ENCODE data around the gene PEX3.
"Not testable (repeated sequence)": the region's sequence is repeated elsewhere in the genome, so short reads cannot be mapped to it uniquely, and the experiment has no call there.

Gene PEX3

GRCh38 chr6:143507358-143508145 lies 56.9 kb downstream of the PEX3 start:
- no peak for DNase-seq

GRCh38 chr6:143510326-143510725 lies 59.7 kb downstream of the PEX3 start:
- not testable (repeated sequence) for DNase-seq

- peak; percentile 59 for DNase-seq
Measured at GRCh38 chr6:143510991-143511891, 60.6 kb downstream of the PEX3 start, which contains the start of gene FUCA2. Gene FUCA2, minus strand, starts transcription at chr6:143511720. Its CDS starts 86 bp downstream, at chr6:143511634.

GRCh38 chr6:143513410-143513809 lies 62.8 kb downstream of the PEX3 start:
- peak; percentile 21 for DNase-seq

GRCh38 chr6:143515061-143515760 lies 64.6 kb downstream of the PEX3 start:
- no peak for DNase-seq

- no peak for DNase-seq
Measured at GRCh38 chr6:143515766-143516355, 65.3 kb downstream of the PEX3 start.

GRCh38 chr6:143516690-143517446 lies 66.3 kb downstream of the PEX3 start:
- DNase-seq, result no peak

DNA sequence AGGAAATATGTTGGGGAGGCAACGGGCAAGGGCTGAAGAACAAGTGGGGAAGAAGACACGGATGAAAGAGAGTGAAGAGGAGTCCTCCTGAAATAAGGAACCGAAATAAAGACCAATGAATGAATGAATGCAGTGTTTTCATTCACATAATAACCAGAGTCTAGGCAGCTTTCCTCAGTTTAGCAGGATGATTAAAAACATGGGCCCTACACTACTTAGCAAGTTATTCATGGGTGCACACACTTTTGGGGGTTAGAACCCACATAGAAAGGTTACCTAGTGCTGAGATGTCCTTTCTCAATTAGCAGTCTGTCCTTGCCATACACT lies 66.8 kb downstream of the PEX3 start:
- DNase-seq, result no peak

DNA sequence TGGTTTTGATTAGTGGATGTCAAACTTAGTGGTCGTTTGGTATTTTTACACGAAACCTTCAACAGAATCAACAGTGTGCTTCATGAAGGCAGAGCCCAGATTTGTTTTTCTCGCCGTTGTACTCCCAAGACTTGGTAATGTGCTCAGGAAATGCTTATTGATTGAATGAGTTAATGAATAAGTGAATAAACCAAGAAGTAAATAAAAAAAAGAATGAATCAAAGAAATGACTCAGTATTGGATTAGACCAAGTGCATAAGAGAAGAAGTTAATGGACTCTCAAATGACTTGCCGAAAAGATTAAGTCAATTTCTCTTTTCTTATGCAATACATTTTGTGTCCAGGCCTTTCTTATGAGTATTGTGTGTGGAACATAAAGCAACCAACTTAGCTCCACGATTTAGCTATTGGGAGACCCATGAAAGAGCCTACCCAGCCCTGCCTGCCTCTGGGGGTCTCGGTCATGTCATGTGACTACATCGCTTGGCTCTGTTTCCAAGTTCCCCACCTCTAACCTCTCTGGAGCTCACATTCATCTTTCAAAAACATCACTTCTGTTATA lies 71.5 kb downstream of the PEX3 start:
- no peak for DNase-seq

GRCh38 chr6:143525356-143525755 lies 74.8 kb downstream of the PEX3 start:
- DNase-seq, result no peak

DNA sequence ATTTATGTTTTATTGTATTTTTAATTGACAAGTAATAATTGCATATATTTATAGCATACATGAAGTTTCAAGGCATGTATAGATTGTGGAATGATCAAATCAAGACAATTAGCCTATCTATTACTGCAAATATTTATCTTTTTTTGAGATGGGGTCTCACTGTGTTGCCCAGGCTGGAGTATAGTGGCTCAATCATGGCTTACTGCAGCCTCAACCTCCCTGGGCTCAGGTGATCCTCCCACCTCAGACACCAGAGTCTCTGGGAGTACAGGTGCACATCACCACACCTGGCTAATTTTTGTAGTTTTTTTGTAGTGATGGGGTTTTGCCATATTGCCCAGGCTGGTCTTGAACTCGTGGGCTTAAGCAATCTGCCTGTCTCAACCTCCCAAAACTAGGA lies 77.1 kb downstream of the PEX3 start:
- DNase-seq, result no peak

GRCh38 chr6:143528164-143528811 lies 77.7 kb downstream of the PEX3 start:
- DNase-seq, result no peak

DNA sequence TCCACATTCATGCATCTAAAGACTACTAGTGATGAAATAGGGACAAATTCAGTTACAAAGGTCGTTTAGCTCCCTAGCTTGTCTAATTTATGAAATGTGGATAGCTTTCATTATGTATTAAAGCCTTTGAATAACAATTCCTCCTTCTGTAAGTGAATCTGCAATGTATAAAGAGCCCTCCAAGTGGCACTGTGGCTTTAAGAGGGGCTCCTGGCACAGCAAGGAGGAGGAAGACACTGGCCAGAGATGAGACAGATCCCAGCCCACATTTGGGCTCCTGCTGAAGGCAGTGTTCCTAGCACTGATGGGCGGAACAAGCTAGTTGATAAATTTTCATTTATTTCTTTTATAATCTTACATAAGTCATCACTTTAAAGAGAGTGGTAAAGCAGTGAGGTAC lies 78.5 kb downstream of the PEX3 start:
- no peak for DNase-seq

DNA sequence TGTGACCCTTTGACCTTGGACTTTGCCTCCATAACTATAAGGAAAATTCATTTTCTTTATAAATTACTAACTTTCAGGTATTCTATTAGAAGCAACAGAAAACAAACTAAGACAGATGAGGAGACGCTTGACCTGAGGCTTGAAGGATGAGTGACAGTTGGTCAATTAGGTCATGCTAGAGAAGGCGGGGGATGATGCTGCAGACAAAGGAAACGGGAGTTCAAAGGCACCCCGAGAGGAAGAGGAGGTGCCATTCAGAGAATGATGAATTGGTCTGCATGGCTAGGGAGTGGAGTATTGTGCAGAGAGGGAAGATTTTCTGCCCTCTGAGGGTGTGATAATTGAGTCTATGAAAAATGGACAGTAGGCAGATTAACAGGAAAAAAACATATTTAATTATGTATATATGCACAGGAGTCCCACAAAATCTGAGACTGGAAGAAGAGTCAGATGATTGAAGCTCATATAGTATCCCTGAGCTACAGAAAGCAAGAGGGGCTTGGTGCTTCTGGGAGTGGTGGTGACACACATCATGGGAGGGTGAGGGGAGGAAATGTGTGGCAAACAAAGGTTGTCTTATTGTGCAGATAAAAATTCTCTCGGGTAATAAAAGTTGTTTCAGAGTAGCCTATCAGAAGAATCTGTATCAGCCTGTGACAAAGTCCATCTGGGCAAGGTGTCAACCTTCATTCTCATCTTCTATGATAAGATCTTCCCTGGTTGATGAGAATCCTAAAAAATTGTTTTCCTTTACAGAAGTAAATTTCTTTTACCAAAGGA lies 81.3 kb downstream of the PEX3 start:
- no peak for DNase-seq

- DNase-seq, result no peak
Measured at GRCh38 chr6:143535189-143535614, 84.6 kb downstream of the PEX3 start.

DNA sequence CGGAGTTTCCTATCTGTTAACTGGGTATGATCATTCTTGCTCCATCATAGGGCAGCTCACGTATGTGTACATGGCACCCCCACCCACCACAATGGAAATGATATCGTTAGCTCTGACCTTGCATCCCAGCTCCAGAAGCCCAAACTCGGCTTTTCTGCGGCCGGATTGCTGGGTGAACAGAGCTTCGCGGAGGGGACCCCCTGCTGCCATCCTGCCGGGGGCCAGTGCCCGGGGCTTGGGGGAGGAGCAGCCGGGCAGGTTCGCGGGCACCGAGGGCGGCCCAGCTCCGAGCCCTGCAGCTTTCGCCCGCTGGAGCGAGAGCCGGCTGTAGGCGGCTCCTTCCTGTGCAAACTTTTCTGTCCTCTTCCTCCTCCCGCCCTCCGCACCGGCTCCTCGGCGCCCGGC lies 85.9 kb downstream of the PEX3 start:
- DNase-seq, result peak; percentile 49

- peak; percentile 50 for DNase-seq
Measured at GRCh38 chr6:143536866-143537691, 86.5 kb downstream of the PEX3 start.

DNA sequence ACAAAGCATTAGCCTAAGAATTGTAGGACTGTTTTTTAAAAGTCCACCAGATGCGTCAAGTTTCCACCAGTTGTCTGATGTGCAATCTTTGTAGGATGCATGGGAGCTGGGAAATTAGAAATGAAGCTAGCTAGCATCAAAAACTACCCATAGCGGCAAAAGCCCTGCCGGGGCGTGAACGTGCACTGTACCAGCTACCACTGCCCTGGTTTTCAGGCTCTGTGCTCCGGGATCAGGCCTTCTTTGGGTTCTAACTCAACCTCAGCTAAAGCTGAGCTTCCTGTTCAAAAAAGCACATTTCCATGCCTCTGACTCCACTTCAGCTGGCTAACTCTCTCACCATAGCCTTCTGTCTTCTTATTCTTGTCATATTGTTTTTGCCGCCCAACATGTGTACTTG lies 87.8 kb downstream of the PEX3 start:
- DNase-seq, result no peak

DNA sequence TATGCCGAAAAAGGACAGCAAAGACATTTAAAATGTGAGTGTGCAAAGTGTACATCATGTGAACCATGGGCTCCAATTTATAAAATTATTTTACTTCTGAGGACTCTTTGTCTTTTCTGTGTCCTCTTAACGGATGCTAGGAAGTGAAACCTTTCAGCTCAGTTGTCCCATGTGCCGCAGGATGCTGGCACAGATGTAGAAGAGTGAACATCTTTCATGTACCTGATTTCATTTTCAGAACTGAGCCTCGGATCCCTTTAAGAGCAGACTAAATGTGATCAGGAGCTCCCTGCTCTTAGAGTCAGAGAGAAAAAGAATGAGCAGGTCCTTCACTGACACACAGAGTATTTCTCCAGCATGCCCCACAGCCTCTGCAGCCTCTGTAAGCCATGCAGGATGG lies 88.5 kb downstream of the PEX3 start:
- DNase-seq, result no peak

- DNase-seq, result peak; percentile 25
Measured at GRCh38 chr6:143539734-143540133, 89.1 kb downstream of the PEX3 start.
